GM21825 (cell line): ENCODE results near the gene MEPE.
"Not testable (repeated sequence)": the region's sequence is repeated elsewhere in the genome, so short reads cannot be mapped to it uniquely, and the experiment has no call there.

Experiments
- ATAC-seq: cut with Tn5 transposase; IDR thresholded peaks from one replicate; pipeline ENCODE4 v1.9.1; 2021; ENCODE audit warnings: mild to moderate bottlenecking, moderate library complexity; ENCODE audit not compliant: unreplicated experiment

Gene MEPE

GRCh38 chr4:87882321-87882720 is 49.6 kb downstream of the MEPE start:
- ATAC-seq: no peak

- no peak for ATAC-seq
These were observed 50.1 kb downstream of the MEPE start for GRCh38 chr4:87882861-87883260.

- ATAC-seq: no peak
These were observed 52.3 kb downstream of the MEPE start for GRCh38 chr4:87884976-87885549.

- ATAC-seq: no peak
These were observed 53.3 kb downstream of the MEPE start for GRCh38 chr4:87886083-87886482.

GRCh38 chr4:87890753-87891152 is 58.0 kb downstream of the MEPE start:
- not testable (repeated sequence) for ATAC-seq

GRCh38 chr4:87895964-87896621 is 63.3 kb downstream of the MEPE start:
- no peak for ATAC-seq
